ENCODE results near the gene RPL10L. TPM values are rescaled to one million over a fixed set of nuclear protein-coding genes. Genes with fewer than 3 reads are reported as not detected.

Gene RPL10L
- not detected for polyA plus RNA-seq

GRCh38 chr14:46651526-46652144, at the start of gene RPL10L:
Gene RPL10L (minus strand): TSS chr14:46651781. CDS start chr14:46651736, 45 bp downstream.
- H3K36me3 Mint-ChIP-seq = no peaks in the 10 kb centered on the region
- H3K27ac Mint-ChIP-seq = no peak within 1 kb of the TSS
- H3K4me1 Mint-ChIP-seq = no peaks in the 10 kb centered on the region
- H3K27me3 Mint-ChIP-seq = no peaks in the 10 kb centered on the region
- peaks cover 0 to 3% (median 0%) of the 10 kb centered on the region in 3 donors for H3K9me3 Mint-ChIP-seq
- H3K4me3 Mint-ChIP-seq = no peak within 1 kb of the TSS

GRCh38 chr14:46691819-46692218, 40.2 kb upstream of the RPL10L start:
- peaks cover 0 to 1% (median 0%) of the 10 kb centered on the region in 3 donors for H3K4me1 Mint-ChIP-seq
- H3K27me3 Mint-ChIP-seq = no peaks in the 10 kb centered on the region
- H3K4me3 Mint-ChIP-seq = no peak overlapping the region
- H3K9me3 Mint-ChIP-seq = peaks cover 2 to 6% (median 4%) of the 10 kb centered on the region in 3 donors
- H3K36me3 Mint-ChIP-seq = no peaks in the 10 kb centered on the region
- no peak overlapping the region for H3K27ac Mint-ChIP-seq

- peaks cover 2 to 19% (median 6%) of the 10 kb centered on the region in 3 donors for H3K9me3 Mint-ChIP-seq
These were observed 35.1 kb upstream of the RPL10L start for GRCh38 chr14:46686652-46687051.

GRCh38 chr14:46672128-46672527, 20.5 kb upstream of the RPL10L start:
- Mint-ChIP-seq H3K27ac (no peak overlapping the region), H3K9me3 (peaks cover 5 to 17% (median 10%) of the 10 kb centered on the region in 3 donors), H3K27me3 (no peaks in the 10 kb centered on the region), H3K4me1 (no peaks in the 10 kb centered on the region), H3K36me3 (no peaks in the 10 kb centered on the region), H3K4me3 (no peak overlapping the region)

More at GRCh38 chr14:46686652-46687051, 35.1 kb upstream of the RPL10L start:
- no peak overlapping the region for H3K27ac Mint-ChIP-seq
- no peaks in the 10 kb centered on the region for H3K27me3 Mint-ChIP-seq
- H3K4me3 Mint-ChIP-seq = no peak overlapping the region
- no peaks in the 10 kb centered on the region for H3K36me3 Mint-ChIP-seq
- H3K4me1 Mint-ChIP-seq = peaks cover 0 to 1% (median 0%) of the 10 kb centered on the region in 3 donors

GRCh38 chr14:46663382-46663781, 11.8 kb upstream of the RPL10L start:
- Mint-ChIP-seq H3K36me3 (no peaks in the 10 kb centered on the region), H3K4me3 (no peak overlapping the region), H3K27ac (no peak overlapping the region), H3K9me3 (peaks cover 0 to 19% (median 4%) of the 10 kb centered on the region in 3 donors), H3K4me1 (no peaks in the 10 kb centered on the region), H3K27me3 (no peaks in the 10 kb centered on the region)

- Mint-ChIP-seq H3K9me3 (peaks cover 0 to 15% (median 4%) of the 10 kb centered on the region in 3 donors), H3K4me3 (no peak overlapping the region)
These were observed 10.1 kb upstream of the RPL10L start for GRCh38 chr14:46661728-46662127.

GRCh38 chr14:46653031-46653755, 1.6 kb upstream of the RPL10L start:
- H3K4me3 Mint-ChIP-seq = no peak overlapping the region
- H3K4me1 Mint-ChIP-seq = no peaks in the 10 kb centered on the region
- H3K36me3 Mint-ChIP-seq = no peaks in the 10 kb centered on the region
- no peak overlapping the region for H3K27ac Mint-ChIP-seq
- peaks cover 0 to 3% (median 0%) of the 10 kb centered on the region in 3 donors for H3K9me3 Mint-ChIP-seq
- H3K27me3 Mint-ChIP-seq = no peaks in the 10 kb centered on the region

More at GRCh38 chr14:46661728-46662127, 10.1 kb upstream of the RPL10L start:
- no peak overlapping the region for H3K27ac Mint-ChIP-seq
- no peaks in the 10 kb centered on the region for H3K27me3 Mint-ChIP-seq
- no peaks in the 10 kb centered on the region for H3K4me1 Mint-ChIP-seq
- no peaks in the 10 kb centered on the region for H3K36me3 Mint-ChIP-seq

- no peaks in the 10 kb centered on the region for H3K27me3 Mint-ChIP-seq
- no peaks in the 10 kb centered on the region for H3K4me1 Mint-ChIP-seq
- H3K4me3 Mint-ChIP-seq = no peak overlapping the region
These were observed 4.8 kb downstream of the RPL10L start for GRCh38 chr14:46646796-46647195.

GRCh38 chr14:46626876-46627275, 24.7 kb downstream of the RPL10L start:
- Mint-ChIP-seq H3K36me3 (no peaks in the 10 kb centered on the region), H3K4me3 (no peak overlapping the region), H3K27ac (no peak overlapping the region), H3K4me1 (no peaks in the 10 kb centered on the region), H3K27me3 (no peaks in the 10 kb centered on the region), H3K9me3 (peaks cover 0 to 27% (median 6%) of the 10 kb centered on the region in 3 donors)

More at GRCh38 chr14:46646796-46647195, 4.8 kb downstream of the RPL10L start:
- peaks cover 0 to 5% (median 3%) of the 10 kb centered on the region in 3 donors for H3K9me3 Mint-ChIP-seq
- no peak overlapping the region for H3K27ac Mint-ChIP-seq
- H3K36me3 Mint-ChIP-seq = no peaks in the 10 kb centered on the region
